Ureter (tissue), 1 donor: ENCODE results near the gene PDZRN4. TPM values are rescaled to one million over a fixed set of nuclear protein-coding genes. Genes with fewer than 3 reads are reported as not detected.
A peak's percentile ranks its signal among the peaks of the same experiment; 100 is the strongest.
"Not testable (repeated sequence)": the region's sequence is repeated elsewhere in the genome, so short reads cannot be mapped to it uniquely, and the experiment has no call there.

Source experiments
- DNase-seq: peaks from one replicate; pipeline ENCODE4 v3.0.0-alpha.2; 2020; ENCODE audit warnings: low spot score
- total RNA-seq: library from RNA; stranded (reverse); gene quantifications from one replicate; pipeline ENCODE4 v1.2.4, GENCODE V29; 2023
- donor health status: DM: yes; HTN: yes; CAD: no.

The PDZRN4 gene
- total RNA-seq, 1 donor from 2014 or later: 13.9 TPM

DNA sequence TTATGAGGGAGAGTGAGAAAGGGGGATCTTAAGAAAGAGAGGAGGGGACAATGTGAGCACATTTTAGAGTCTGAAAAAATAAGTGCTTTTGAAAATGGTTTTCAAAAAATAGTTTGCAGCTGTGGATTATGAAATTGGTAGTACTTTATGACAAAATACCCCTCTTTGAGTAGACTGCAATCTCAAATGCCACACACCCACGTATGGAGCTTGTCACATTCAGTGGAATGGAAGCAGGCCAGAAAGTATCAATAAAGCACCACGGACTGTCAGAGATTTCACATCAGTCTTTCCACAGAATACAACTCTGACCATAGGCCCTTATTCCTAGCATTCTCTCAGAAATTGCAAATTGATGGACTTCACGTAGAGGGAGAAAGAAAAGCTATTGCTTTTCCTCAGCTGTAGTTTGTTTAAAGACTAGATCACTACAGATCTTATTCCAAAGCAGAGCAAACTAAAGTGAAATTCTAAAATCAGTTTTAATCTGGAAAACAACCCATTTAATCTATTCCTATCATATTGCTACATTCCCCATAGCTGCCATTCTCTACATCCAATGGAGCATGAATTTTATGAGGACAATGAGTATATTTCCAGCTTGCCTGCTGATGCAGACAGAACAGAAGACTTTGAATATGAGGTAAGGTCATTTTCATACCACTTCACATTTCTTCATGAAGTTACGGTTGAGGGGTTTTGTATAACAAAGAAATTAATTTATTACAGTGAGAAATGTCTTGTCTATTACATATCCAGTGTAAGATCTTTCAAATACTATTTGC, 321.3 kb downstream of the PDZRN4 start:
- DNase-seq: no peak

DNA sequence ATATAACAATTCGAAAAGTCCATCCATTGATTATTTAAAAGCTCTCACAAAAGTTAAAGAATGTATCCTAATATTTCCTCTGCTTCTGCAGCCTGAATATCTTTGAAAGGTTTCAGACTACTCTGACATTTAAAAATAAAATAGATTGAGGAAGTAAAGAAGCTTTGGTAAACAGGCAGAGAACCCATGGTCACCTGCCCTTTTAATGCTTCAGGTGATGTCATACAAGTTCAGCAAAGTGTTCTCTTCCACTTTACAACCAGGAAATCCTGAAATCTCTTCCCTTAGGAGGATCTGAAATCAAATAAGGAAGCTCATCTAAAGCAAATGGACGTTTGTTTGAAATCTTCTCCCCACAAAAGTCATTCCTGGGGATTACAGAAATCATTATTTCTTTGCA, 322.4 kb downstream of the PDZRN4 start:
- DNase-seq: no peak

DNA sequence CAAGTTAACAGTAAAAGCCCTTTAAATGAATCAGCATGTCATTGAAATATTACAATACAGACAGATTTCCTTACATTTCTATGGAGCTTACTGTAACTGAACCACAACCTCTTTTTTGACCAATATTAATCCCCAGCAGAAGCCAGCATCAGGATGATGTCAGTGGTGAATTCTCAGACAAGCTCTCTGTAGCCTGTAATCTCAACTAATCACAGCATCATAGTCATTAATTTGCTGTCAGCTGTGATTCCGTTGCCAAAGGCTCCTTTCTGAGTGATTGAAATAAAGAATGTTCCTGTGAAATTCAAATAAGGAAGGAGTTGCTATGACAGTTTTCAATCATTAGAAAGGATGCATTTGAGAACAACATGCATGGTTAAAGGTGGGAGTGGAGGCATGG, 323.1 kb downstream of the PDZRN4 start:
- DNase-seq: no peak

DNA sequence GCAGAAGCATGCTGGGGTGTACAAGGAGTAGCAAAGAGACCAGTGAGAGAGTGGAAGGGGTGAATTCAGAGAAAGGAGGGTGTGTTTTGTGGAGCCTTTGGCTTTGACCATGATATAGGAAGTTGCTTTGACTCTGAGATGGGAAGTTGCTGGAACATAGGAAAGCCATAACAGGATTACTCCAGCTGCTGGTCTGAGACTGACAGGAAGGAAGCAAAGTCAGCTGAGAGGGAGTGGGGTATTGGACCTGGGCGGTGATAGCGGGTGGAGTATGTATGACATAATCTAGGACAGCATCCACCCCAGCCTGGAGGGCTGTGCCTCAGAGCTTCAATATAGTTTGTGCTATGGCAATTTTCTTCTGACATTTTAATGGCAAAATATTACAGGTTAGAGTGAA, 324.4 kb downstream of the PDZRN4 start:
- DNase-seq: no peak

DNA sequence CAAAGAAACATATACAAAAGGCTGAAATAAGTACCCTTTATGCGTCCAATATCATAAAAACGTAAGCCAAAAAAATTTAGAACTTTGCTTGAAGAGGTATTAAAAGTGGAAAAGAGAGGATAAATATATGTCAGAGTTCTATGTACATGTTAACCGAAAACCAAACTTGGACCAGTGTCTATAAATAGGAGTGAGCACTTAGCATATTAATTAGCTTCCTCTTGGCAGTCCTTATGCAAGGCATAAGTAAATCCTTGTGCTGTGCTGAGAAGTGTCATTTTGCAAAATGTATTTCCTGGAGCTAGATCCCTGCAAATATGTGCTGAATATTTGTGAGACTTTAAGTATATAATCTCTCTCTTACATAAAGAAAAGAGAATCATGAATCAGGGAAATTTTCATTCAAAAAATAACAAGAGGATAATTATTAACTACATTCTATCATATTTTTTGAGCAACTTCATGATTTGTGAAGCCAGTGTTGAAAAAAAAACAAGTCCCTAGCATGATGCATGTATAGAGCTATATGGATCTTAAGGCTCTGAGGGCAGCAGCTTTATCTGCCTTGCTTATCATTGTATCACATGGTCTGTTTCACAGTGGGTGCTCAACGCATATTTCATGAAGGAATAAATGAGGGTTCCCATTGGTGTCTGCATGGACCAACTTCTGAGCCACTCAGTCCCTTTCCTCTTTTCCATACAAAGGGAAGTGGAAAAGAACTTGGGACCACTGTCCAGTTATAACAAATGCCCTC, 326.1 kb downstream of the PDZRN4 start:
- DNase-seq: no peak

DNA sequence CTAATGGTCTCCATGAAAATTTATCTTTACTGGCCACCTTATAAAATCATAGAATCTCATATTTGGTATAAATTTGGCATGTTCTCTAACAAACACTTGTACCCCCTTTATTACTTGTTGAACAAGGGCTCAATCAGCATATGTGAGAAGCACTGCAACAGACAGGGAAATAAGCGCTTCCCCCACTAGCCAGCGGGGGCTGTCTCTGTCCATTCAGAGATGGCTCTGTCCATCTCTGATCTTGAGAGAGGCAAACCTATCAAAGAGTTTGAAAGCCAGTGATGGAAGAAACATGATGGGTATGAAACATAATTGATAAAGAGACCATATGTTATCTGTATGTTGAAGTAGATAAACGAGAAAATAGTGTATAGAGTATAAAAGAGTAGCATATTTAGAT, 326.8 kb downstream of the PDZRN4 start:
- no peak for DNase-seq

DNA sequence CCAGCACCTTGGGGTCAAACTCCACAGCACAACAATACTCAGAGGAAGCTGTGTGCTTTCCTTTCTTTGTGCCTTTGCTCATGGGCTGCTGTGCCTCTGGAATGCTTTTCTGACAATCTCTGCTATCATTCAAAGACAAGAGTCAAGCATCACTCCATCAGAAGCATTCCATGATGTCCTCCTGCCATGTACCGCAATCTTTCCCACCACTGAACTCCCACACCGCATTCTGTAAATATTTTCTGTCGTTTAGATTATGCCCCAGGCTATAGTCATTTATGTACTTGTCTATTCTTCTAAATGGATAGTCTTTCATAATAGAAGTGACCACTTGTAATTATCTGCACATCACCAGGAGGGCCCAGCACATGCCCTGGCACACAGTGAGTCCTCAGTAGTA, 327.8 kb downstream of the PDZRN4 start:
- no peak for DNase-seq

DNA sequence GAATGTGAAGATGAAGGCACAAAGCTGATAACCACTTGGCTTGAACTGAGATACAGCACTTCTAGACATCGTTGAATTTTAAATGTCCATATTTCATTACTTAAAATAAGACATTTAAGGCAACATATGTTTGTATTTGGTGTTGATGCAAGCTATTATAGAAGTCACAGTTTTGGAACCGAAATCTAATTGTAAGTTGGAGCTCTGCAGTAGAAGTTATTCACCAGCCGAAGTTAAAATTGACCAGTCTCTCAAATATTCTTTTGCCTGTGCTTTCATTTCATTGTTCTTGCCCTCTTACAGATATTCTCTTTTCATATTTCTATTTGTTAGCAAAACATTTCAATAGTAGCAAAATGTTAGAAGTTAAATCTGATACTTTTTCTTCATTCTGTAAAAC, 332.7 kb downstream of the PDZRN4 start:
- no peak for DNase-seq

DNA sequence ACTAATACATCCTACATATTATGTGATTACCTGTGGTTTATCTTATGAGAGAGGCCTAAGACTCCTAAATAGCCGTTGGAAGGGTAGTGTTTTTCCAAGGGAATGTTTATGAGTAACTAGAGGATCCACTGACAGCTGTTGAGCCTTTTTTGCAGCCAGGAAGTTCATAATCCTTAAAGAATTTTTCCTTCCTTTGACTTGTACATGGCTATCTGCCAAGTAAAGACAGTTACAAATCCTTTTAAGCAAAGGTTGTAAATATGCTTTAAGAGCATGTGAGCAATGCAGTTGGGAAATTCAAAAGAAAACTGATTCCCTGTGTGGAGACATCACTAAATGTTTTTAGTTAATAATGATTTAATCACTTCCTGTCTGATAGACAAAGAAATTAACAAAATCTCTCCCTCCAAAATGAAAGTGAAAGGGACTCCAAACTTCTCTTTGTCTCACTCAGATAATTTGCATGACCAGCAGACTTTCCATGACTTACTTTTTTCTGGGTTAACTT, 333.8 kb downstream of the PDZRN4 start:
- DNase-seq: no peak

DNA sequence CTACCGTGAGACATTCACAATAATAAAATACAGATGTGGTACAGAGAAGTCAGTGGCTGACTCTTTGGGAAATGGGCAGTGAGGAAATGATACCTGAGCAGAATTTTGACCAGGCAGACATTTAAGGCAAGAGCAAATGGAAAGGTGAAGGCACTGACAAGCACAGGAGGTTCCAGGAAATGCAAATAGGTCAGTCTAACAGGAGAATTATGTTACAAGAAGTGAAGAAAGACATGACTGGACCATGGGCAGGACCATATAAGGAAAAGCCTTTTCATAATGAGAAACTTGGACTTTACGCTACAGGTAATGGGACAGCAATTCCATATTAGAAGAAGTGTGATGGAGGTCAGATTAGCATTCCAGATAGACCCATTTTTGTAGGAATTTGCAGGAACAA, 338.9 kb downstream of the PDZRN4 start:
- DNase-seq: no peak

DNA sequence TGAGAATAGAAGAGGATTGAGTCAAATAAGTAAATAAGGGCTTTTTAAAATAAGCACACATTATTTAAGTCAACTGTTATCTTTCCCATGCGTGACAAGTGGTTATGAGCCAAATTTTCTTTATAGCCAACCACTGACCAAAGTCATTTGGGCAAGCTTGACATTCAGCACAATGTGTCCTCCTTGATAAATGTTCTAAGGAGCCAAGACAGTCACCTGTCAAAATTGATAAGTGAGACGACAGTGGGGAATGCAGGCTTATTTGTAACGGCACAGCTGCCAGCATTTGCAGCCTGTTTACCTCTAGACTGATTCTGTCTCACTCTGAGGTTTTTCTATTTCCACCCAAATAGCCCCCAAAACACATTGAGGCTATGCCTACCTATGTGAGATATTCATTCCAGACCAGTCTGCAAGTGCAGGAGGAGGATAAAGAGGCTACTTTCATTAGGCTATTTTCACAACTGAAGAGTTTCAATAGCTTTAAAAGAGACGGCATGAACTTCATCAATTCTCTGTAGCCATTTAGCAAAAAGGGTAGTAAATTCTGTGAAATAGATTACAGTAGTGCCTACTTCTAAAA, 339.5 kb downstream of the PDZRN4 start:
- no peak for DNase-seq

DNA sequence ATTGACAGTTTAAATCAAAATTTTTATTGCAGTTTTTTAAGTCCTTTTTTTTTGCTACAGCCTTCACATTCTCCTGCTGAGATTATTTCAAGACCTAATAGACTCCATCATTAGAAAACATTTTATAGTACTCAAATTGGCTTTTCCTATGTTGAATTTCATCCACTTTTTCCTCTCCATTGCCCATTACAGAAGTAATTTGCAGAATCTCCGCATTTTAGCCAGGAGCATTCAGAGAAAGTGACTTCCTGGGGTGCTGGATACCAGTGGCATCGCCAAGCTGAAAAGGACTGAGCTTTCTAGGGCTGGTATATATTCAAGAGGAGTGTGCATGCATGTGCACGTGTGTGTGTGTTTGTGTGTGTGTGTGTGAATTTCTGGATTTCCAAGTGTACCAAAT, 340.8 kb downstream of the PDZRN4 start:
- no peak for DNase-seq

DNA sequence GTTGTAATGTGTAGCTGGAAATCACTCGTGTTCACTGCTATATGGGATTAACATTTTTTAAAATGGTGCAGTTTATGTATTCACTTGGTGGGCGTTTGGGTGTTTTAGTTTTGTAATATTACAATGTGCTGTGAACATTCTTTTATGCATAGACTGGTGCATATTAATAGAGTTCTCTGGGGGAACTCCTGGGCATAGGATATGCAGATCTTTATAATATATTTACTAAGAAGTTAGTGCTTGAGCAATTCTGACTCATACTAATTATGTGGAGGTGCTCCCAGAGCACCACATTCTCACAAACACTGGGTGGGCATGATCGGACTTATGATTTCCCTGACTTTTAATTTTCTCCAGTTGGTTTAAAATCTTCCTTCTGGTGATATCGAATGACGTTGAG, 342.3 kb downstream of the PDZRN4 start:
- DNase-seq: no peak

DNA sequence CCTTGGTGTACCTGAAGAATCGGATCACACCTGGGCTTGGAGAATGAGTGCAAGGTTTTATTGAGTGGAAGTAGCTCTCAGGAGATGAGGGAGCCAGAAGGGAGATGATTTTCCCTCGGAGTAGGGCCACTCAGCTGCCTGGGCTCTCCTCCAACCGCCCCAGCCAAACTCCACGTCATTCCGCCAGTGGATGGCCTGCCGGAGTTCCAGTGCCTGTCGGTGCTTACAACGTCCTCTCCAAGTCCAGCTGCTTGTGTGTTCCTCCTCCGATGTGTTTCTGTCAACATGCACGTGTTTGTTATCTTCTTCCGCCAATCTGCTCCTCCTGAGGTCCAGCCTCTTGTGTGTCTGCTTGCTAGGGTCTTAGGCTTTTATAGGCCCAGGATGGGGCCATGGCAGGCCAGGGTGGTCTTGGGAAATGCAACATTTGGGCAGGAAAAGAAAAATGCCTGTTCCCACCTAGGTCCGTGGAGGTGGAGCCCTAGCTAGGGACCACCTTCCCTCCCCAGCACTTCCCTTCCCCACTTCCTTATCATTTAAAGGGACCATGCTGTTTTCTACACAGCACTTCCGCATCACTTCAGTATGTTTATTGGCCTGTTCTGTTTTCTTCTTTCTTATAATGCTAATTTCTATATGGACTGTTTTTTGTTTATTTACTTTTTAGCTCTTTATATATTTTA, 343.2 kb downstream of the PDZRN4 start:
- peak; percentile 56 for DNase-seq

DNA sequence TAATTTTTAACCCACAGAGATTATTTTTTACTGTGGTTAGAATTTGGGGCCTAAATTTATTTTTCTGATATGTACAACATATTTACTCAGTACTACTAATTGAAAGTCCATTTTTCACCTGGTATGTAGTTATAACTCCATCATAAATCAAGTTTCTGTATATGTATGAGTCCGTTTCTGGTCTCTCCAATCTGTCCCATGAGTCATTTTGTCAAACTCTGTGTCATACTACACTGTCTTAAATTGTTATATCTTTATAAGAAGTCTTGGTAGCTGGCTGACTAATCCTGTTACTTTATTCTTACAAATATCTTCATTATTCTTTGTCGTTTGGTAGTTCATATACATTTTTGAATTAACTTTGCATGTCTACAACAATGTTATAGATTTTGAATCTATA, 344.0 kb downstream of the PDZRN4 start:
- no peak for DNase-seq

DNA sequence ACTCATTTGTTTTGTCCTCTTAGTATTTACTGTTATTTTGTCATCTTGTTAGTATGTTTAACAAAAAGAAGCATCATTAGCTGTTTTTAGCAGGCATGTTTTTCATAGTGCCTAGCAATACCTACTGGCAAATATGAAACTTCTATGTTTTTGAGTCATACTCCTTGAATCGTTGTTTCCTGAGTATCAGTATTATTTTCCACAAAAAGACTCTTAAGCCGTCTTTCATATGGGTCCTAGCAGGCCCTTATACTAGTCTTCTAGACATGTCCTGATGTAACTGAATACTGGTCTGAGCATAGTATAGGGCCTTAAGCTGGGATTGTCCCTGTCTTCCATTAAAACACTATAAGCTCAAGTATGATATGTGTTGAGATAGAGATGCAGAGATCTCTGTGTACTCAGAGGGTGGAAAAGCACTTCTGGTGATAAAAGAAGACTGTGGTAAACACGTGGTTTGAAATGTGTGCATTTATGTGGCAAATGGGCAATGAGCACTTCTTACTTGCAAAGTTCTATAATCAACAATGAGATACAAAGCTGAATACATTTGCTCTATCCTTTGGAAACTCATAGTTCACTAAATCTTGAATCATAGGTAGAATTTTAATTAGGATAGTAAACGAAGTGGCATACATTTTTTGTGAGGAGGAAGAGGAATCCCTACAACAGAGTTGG, 348.8 kb downstream of the PDZRN4 start:
- no peak for DNase-seq

DNA sequence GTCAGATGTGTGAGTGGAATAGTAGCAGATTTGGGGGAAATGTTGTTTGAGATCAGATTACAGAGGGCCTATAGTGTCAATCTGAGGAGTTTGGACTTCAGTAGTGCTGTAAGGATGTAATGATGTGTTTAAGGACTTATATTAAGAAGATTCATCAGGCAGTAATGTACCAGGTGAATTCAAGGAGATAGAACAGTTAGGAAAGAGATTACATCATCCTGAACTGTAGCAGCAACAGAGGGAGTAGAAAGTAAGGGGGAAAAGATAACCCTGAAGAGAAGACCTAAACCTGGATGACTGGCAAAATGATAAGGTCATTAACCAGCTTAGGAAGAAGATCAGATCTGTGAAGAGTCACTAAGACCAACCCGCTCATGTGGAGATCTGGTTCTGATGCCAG, 349.4 kb downstream of the PDZRN4 start:
- DNase-seq: no peak

DNA sequence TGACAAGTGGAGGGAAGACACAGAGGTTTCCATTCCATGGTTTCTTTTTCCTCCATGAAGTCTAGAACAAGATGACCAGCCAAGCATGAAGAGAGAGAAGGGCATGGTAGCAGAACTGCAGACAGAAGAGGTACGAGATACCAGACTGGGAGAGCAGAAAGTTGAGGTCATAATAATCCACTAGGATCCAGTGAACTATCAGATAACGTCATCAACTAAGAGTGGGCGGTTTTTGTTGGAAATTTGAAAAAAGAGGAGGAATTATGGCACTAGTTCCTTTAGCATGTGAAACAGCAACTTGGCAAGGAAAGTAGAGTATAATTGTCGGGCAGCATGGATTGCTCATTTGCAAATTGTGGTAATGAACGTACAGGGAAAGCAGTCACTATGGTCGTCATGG, 357.6 kb downstream of the PDZRN4 start:
- DNase-seq: no peak

DNA sequence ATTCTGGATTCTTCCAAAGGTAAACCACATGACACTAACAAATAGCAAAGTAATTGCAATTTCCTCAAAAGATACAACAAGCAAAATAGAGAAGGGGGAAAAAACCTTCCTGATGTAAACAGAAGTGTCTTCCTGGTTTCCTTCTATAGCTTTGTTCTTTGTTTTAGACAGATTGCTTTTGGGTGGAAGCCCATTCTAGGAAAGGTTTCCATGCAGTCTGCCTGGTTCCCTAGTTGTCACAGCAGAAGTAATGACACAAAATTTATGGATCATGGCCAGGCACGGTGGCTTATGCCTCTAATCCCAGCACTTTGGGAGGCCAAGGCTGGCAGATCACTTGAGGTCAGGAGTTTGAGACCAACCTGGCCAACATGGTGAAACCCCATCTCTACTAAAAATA, 359.0 kb downstream of the PDZRN4 start:
- DNase-seq: not testable (repeated sequence)

DNA sequence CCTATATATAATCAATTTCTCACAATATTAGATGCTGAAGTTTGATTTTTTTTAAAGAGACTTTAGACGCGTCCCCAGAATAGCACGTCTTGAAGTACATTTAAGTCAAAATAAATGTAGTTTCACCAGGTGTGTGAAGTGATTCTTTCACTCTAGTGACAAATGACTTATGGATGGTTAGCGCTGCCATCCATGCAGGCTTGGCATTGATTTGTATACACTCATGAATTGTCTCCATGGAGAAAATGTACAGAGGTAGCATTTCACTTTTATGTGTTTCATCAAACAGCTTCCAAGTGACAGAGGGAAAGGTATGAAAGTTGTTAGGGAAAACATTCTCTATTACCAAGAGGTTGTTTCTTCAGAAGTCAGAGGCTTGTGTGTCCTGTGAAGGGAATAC, 360.8 kb downstream of the PDZRN4 start:
- no peak for DNase-seq

DNA sequence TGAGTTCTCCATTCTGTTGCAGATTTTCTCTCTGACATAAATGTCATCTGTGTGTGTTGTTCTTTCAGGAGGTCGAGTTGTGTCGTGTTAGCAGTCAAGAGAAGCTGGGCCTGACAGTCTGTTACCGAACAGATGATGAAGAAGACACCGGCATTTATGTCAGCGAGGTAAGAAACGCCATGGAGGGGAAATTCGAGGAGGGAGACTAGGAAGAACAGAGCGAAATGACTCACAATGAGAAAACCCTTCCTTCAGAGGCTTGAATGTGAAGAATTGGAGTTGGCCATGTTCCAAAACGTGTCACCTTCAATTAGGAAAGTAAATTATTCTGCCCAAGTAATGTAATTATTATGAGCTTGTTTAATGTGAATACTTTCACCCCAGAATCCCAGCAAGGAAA, 364.5 kb downstream of the PDZRN4 start:
- no peak for DNase-seq

DNA sequence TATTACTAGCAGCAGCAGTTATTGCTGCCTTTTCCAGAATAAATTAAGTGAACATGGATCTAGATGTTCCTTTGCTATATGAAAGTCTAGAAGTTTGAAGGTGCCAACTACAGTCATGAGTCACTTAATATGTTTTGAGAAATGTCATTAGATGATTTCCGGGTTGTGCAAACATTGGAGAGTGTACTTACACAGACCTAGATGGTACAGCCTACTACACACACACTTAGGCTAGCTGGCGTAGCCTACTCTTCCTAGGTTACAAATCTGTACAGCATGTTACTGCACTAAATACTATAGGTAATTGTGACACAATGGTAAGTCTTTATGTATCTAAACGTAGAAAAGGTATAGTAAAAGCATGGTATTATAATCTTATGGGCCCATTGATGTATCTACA, 368.1 kb downstream of the PDZRN4 start:
- DNase-seq: no peak
